WTC11 (cell line): Measurements from ENCODE around the gene PLA2G12A. TPM values are rescaled to one million over a fixed set of nuclear protein-coding genes. Genes with fewer than 3 reads are reported as not detected.

Experiments
- ATAC-seq: fragments of 200-7000 bp; cut with Tn5 transposase; 2 replicates; pipeline ENCODE4 v1.10.0; 2021; ENCODE audit warnings: mild to moderate bottlenecking, moderate library complexity
- CTCF ChIA-PET: fragments of 300-600 bp; sonication (Branson Sonifier 250); formaldehyde crosslinking; loops from one replicate; lab custom pipeline; 2021; ENCODE audit warnings: antibody characterized with exemption; lab: Charles Lee
- POLR2A ChIA-PET: fragments of 350-600 bp; sonication (Branson Sonifier 250); formaldehyde crosslinking; loops from one replicate; lab custom pipeline; 2021; ENCODE audit warnings: antibody characterized with exemption; lab: Charles Lee
- DNase-seq: peaks from one replicate; pipeline ENCODE4 v3.0.0; 2021; ENCODE audit warnings: low spot score
- H3K27ac Mint-ChIP-seq: 2 replicates; pipeline ENCODE4 v1.8.0; 2021; ENCODE audit warnings: mixed read lengths
- H3K27me3 Mint-ChIP-seq: 2 replicates; pipeline ENCODE4 v1.8.0; 2021; ENCODE audit warnings: low read depth, mild to moderate bottlenecking, moderate library complexity, mixed read lengths
- H3K36me3 Mint-ChIP-seq: 2 replicates; pipeline ENCODE4 v1.8.0; 2021; ENCODE audit warnings: mixed read lengths
- H3K4me1 Mint-ChIP-seq: 2 replicates; pipeline ENCODE4 v1.8.0; 2022; ENCODE audit warnings: mixed read lengths
- H3K4me3 Mint-ChIP-seq: 2 replicates; pipeline ENCODE4 v1.8.0; 2021; ENCODE audit warnings: mild to moderate bottlenecking, moderate library complexity, mixed read lengths
- H3K9me3 Mint-ChIP-seq: 2 replicates; pipeline ENCODE4 v1.8.0; 2021; ENCODE audit warnings: mixed read lengths
- ATF2 ChIP-seq: sonication (generic); formaldehyde crosslinking; IDR thresholded peaks from 2 replicates; pipeline ENCODE4 v1.8.1; 2022; ENCODE audit warnings: low read depth, missing genetic modification reagents, borderline replicate concordance
- E2F4 ChIP-seq: sonication (generic); formaldehyde crosslinking; IDR thresholded peaks from 2 replicates; pipeline ENCODE4 v1.8.1; 2022; ENCODE audit warnings: low read depth, mild to moderate bottlenecking, moderate library complexity, missing genetic modification reagents, borderline replicate concordance
- ETV6 ChIP-seq: sonication (generic); formaldehyde crosslinking; IDR thresholded peaks from 2 replicates; pipeline ENCODE4 v1.8.1; 2022; ENCODE audit warnings: mild to moderate bottlenecking, missing genetic modification reagents
- FOXJ3 ChIP-seq: sonication (generic); formaldehyde crosslinking; IDR thresholded peaks from 2 replicates; pipeline ENCODE4 v1.9.0; 2021; ENCODE audit warnings: missing genetic modification reagents, mild to moderate bottlenecking, borderline replicate concordance
- GRHL2 ChIP-seq: fragments of 250-450 bp; sonication (Bioruptor Pico); IDR thresholded peaks from 2 replicates; pipeline ENCODE4 v1.8.0; 2022; ENCODE audit warnings: mild to moderate bottlenecking, moderate library complexity; ENCODE audit not compliant: insufficient replicate concordance, severe bottlenecking
- IRF1 ChIP-seq: sonication (generic); formaldehyde crosslinking; IDR thresholded peaks from 2 replicates; pipeline ENCODE4 v1.8.0; 2023; ENCODE audit warnings: missing genetic modification reagents
- NFYB ChIP-seq: sonication (generic); formaldehyde crosslinking; conservative IDR thresholded peaks from 2 replicates; pipeline ENCODE4 v1.8.0; 2022; ENCODE audit warnings: low read depth, missing genetic modification reagents
- RELA ChIP-seq: sonication (generic); formaldehyde crosslinking; IDR thresholded peaks from 2 replicates; pipeline ENCODE4 v1.8.1; 2022; ENCODE audit warnings: missing genetic modification reagents, mild to moderate bottlenecking, borderline replicate concordance
- ZNF121 ChIP-seq: sonication (generic); formaldehyde crosslinking; IDR thresholded peaks from 2 replicates; pipeline ENCODE4 v1.8.0; 2023; ENCODE audit warnings: missing genetic modification reagents
- ZNF138 ChIP-seq: sonication (generic); formaldehyde crosslinking; conservative IDR thresholded peaks from 2 replicates; pipeline ENCODE4 v1.8.1; 2022; ENCODE audit warnings: mild to moderate bottlenecking, moderate library complexity, missing genetic modification reagents
- ZNF425 ChIP-seq: fragments of 250-450 bp; sonication (Bioruptor Pico); conservative IDR thresholded peaks from 2 replicates; pipeline ENCODE4 v1.9.0; 2021; ENCODE audit warnings: mild to moderate bottlenecking
- total RNA-seq: library from RNA; stranded (reverse); gene quantifications from 3 replicates; pipeline ENCODE4 v1.2.3, GENCODE V29; 2021
- TF ChIP-seq, protein P1 (sequence below): sonication (generic); formaldehyde crosslinking; IDR thresholded peaks from 2 replicates; pipeline ENCODE4 v1.8.1; 2022; ENCODE audit warnings: mild to moderate bottlenecking, missing genetic modification reagents, moderate library complexity, borderline replicate concordance
- TF ChIP-seq, protein P2 (sequence below): fragments of 250-450 bp; sonication (Bioruptor Pico); IDR thresholded peaks from 2 replicates; pipeline ENCODE4 v1.9.0; 2021; ENCODE audit warnings: moderate library complexity, mild to moderate bottlenecking, inconsistent platforms, borderline replicate concordance
- TF ChIP-seq, protein P3 (sequence below): sonication (generic); formaldehyde crosslinking; IDR thresholded peaks from 2 replicates; pipeline ENCODE4 v1.8.1; 2023; ENCODE audit warnings: mild to moderate bottlenecking, missing genetic modification reagents, borderline replicate concordance

The PLA2G12A gene
- total RNA-seq, 1 experiment from 2014 or later = 47.3 TPM

DNA sequence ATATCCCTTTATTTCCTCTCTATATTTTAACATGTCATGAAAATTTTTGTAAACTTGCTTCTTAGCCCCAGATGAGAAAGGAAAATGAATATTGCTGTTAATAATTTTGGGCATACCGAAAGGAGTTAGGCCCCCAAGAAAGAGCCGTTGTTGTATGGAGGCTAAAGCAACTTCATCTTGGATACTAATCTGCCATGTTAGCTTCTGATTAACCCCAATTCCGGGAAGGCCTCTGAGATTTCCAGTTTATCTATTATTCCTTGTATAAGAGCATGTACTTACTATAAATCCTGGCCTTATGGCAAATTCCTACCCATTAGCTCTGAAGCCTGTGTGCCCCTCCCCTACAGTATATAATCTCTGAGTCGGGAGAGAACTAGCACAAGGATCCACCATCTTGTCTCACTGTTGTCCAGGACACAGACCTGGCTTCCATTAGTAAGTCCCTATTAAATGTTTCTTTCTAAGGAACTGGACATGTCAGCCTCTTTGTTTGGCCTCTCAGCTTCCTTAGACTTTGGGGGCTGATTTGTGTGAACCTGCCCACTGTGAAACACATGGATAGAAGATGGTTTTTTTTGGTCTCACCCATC lies 20.9 kb upstream of the PLA2G12A start (continued):
- TF ChIP-seq E2F4 = no peak
- no peak for TF ChIP-seq NFYB (CRISPR knock-in tag)

GRCh38 chr4:109749388-109750082 lies 19.7 kb upstream of the PLA2G12A start:
- DNase-seq = no peak
- no peak overlapping the region for H3K4me3 Mint-ChIP-seq
- TF ChIP-seq RELA = no peak
- TF ChIP-seq, protein P1, sequence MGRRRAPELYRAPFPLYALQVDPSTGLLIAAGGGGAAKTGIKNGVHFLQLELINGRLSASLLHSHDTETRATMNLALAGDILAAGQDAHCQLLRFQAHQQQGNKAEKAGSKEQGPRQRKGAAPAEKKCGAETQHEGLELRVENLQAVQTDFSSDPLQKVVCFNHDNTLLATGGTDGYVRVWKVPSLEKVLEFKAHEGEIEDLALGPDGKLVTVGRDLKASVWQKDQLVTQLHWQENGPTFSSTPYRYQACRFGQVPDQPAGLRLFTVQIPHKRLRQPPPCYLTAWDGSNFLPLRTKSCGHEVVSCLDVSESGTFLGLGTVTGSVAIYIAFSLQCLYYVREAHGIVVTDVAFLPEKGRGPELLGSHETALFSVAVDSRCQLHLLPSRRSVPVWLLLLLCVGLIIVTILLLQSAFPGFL (CRISPR knock-in tag) = no peak
- no peak for TF ChIP-seq ETV6 (CRISPR knock-in tag)
- TF ChIP-seq ZNF121 (CRISPR knock-in tag) = no peak
- TF ChIP-seq FOXJ3 (CRISPR knock-in tag) = no peak
- TF ChIP-seq, protein P2, sequence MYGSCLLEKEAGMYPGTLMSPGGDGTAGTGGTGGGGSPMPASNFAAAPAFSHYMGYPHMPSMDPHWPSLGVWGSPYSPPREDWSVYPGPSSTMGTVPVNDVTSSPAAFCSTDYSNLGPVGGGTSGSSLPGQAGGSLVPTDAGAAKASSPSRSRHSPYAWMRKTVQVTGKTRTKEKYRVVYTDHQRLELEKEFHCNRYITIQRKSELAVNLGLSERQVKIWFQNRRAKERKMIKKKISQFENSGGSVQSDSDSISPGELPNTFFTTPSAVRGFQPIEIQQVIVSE = no peak
- no peak for TF ChIP-seq ZNF425 (CRISPR knock-in tag)
- TF ChIP-seq ZNF138 = no peak
- TF ChIP-seq, protein P3, sequence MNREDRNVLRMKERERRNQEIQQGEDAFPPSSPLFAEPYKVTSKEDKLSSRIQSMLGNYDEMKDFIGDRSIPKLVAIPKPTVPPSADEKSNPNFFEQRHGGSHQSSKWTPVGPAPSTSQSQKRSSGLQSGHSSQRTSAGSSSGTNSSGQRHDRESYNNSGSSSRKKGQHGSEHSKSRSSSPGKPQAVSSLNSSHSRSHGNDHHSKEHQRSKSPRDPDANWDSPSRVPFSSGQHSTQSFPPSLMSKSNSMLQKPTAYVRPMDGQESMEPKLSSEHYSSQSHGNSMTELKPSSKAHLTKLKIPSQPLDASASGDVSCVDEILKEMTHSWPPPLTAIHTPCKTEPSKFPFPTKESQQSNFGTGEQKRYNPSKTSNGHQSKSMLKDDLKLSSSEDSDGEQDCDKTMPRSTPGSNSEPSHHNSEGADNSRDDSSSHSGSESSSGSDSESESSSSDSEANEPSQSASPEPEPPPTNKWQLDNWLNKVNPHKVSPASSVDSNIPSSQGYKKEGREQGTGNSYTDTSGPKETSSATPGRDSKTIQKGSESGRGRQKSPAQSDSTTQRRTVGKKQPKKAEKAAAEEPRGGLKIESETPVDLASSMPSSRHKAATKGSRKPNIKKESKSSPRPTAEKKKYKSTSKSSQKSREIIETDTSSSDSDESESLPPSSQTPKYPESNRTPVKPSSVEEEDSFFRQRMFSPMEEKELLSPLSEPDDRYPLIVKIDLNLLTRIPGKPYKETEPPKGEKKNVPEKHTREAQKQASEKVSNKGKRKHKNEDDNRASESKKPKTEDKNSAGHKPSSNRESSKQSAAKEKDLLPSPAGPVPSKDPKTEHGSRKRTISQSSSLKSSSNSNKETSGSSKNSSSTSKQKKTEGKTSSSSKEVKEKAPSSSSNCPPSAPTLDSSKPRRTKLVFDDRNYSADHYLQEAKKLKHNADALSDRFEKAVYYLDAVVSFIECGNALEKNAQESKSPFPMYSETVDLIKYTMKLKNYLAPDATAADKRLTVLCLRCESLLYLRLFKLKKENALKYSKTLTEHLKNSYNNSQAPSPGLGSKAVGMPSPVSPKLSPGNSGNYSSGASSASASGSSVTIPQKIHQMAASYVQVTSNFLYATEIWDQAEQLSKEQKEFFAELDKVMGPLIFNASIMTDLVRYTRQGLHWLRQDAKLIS = no peak
- no peak for TF ChIP-seq GRHL2 (CRISPR knock-in tag)
- TF ChIP-seq ATF2 (CRISPR knock-in tag) = no peak
- TF ChIP-seq IRF1 = no peak
- no peak for TF ChIP-seq E2F4
- no peaks in the 10 kb centered on the region for H3K27me3 Mint-ChIP-seq
- no peak for ATAC-seq
- H3K27ac Mint-ChIP-seq = no peak overlapping the region
- no peaks in the 10 kb centered on the region for H3K36me3 Mint-ChIP-seq
- ChIA-PET CTCF (no interaction called here), POLR2A (no interaction called here)
- H3K9me3 Mint-ChIP-seq = no peaks in the 10 kb centered on the region
- 0 out of 2 replicates have a peak, but pooled peaks cover 2% of the 10 kb centered on the region for H3K4me1 Mint-ChIP-seq
